Muscle layer of colon (tissue), 2 donors: ENCODE measurements around the gene SH3GL3.
A peak's percentile ranks its signal among the peaks of the same experiment; 100 is the strongest.

Experiments used
- H3K27ac ChIP-seq: one replicate; pipeline ENCODE4 v1.7.0; 2013; ENCODE audit warnings: low read depth, mild to moderate bottlenecking, low read length, moderate library complexity
- H3K27me3 ChIP-seq, 2 donors: one replicate each; pipeline ENCODE4 v1.7.0; 2013; ENCODE audit warnings: low read length in 2 of 2, mild to moderate bottlenecking in 2 of 2; ENCODE audit not compliant: insufficient read depth in 2 of 2, control insufficient read depth in 1 of 2
- H3K36me3 ChIP-seq: one replicate; pipeline ENCODE4 v1.7.0; 2013; ENCODE audit warnings: mild to moderate bottlenecking, low read length; ENCODE audit not compliant: insufficient read depth
- H3K4me1 ChIP-seq: one replicate; pipeline ENCODE4 v1.7.0; 2013; ENCODE audit warnings: mild to moderate bottlenecking, low read length; ENCODE audit not compliant: insufficient read depth
- H3K4me3 ChIP-seq, 2 donors: one replicate each; pipeline ENCODE4 v1.7.0; 2013; ENCODE audit warnings: low read length in 2 of 2, low read depth in 1 of 2, mild to moderate bottlenecking in 1 of 2, moderate library complexity in 1 of 2
- H3K9ac ChIP-seq: one replicate; pipeline ENCODE4 v1.7.0; 2013; ENCODE audit warnings: low read length
- H3K9me3 ChIP-seq: one replicate; pipeline ENCODE4 v1.7.0; 2013; ENCODE audit warnings: mild to moderate bottlenecking, low read length
- donor health status: abdominal sarcoma.
- donor health status: Adenocarcinoma of cecum.

SH3GL3 gene

GRCh38 chr15:83656943-83657528, 209.9 kb downstream of the SH3GL3 start:
- peak overlapping the region in 1 of 2 donors; percentile 84 for H3K4me3 ChIP-seq
- peak overlapping the region; percentile 59 for H3K27ac ChIP-seq
- peaks cover 37% of the 10 kb centered on the region for H3K4me1 ChIP-seq
- H3K9me3 ChIP-seq, result no peaks in the 10 kb centered on the region
- no peak overlapping the region for H3K9ac ChIP-seq
- peaks cover 23% of the 10 kb centered on the region for H3K36me3 ChIP-seq
- H3K27me3 ChIP-seq, result no peaks in the 10 kb centered on the region

- Histone ChIP-seq H3K9ac (no peak overlapping the region), H3K27me3 (no peaks in the 10 kb centered on the region), H3K27ac (peak overlapping the region; percentile 59), H3K36me3 (peaks cover 23% of the 10 kb centered on the region), H3K9me3 (no peaks in the 10 kb centered on the region), H3K4me3 (peak overlapping the region in 1 of 2 donors; percentile 9), H3K4me1 (peaks cover 37% of the 10 kb centered on the region)
Observed at GRCh38 chr15:83657549-83657948, 210.4 kb downstream of the SH3GL3 start.

GRCh38 chr15:83658430-83659416, 211.6 kb downstream of the SH3GL3 start:
- H3K9me3 ChIP-seq, result no peaks in the 10 kb centered on the region
- peak overlapping the region in 1 of 2 donors; percentile 9 for H3K4me3 ChIP-seq
- H3K4me1 ChIP-seq, result peaks cover 40% of the 10 kb centered on the region
- H3K9ac ChIP-seq, result peak overlapping the region; percentile 2
- peaks cover 23% of the 10 kb centered on the region for H3K36me3 ChIP-seq
- peak overlapping the region; percentile 41 for H3K27ac ChIP-seq
- H3K27me3 ChIP-seq, result no peaks in the 10 kb centered on the region

GRCh38 chr15:83659417-83659812, 212.3 kb downstream of the SH3GL3 start:
- Histone ChIP-seq H3K4me3 (no peak overlapping the region), H3K36me3 (peaks cover 26% of the 10 kb centered on the region), H3K9ac (no peak overlapping the region), H3K9me3 (no peaks in the 10 kb centered on the region), H3K4me1 (peaks cover 41% of the 10 kb centered on the region), H3K27ac (no peak overlapping the region), H3K27me3 (no peaks in the 10 kb centered on the region)

GRCh38 chr15:83665480-83665879, 218.3 kb downstream of the SH3GL3 start:
- H3K9ac ChIP-seq, result no peak overlapping the region

More at GRCh38 chr15:83665480-83665879, 218.3 kb downstream of the SH3GL3 start:
- Histone ChIP-seq H3K27ac (peak overlapping the region; percentile 43), H3K4me1 (peaks cover 19% of the 10 kb centered on the region), H3K9me3 (no peaks in the 10 kb centered on the region), H3K36me3 (peaks cover 5% of the 10 kb centered on the region), H3K4me3 (no peak overlapping the region), H3K27me3 (no peaks in the 10 kb centered on the region)
